Gastroesophageal sphincter (tissue), 4 donors: ENCODE results near the gene B3GNT2. TPM values are rescaled to one million over a fixed set of nuclear protein-coding genes. Genes with fewer than 3 reads are reported as not detected.

ENCODE experiments used
- ATAC-seq: fragments of 150-250 bp; one replicate; pipeline ENCODE4 v1.9.1; 2016; ENCODE audit warnings: mild to moderate bottlenecking, moderate library complexity
- H3K27ac ChIP-seq, 4 donors: fragments of 200-600 bp; sonication (generic) in 3 of 4; 1 replicate in 3 of 4; 2 replicates in 1 of 4; pipeline ENCODE4 v1.5.1; 2016 to 2019
- H3K27me3 ChIP-seq: fragments of 200-600 bp; sonication (generic); one replicate; pipeline ENCODE4 v1.5.1; 2019
- H3K36me3 ChIP-seq, 2 donors: fragments of 200-600 bp; sonication (generic); one replicate each; pipeline ENCODE4 v1.5.1; 2019; ENCODE audit warnings: control low read depth in 1 of 2
- H3K4me1 ChIP-seq, 3 donors: fragments of 200-600 bp; sonication (generic); 1 replicate in 2 of 3; 2 replicates in 1 of 3; pipeline ENCODE4 v1.5.1; 2016 to 2019; ENCODE audit warnings: control low read depth in 2 of 3
- H3K4me3 ChIP-seq, 2 donors: fragments of 200-600 bp; sonication (generic); one replicate each; pipeline ENCODE4 v1.5.1; 2019; ENCODE audit warnings: mild to moderate bottlenecking in 1 of 2, moderate library complexity in 1 of 2
- H3K9me3 ChIP-seq, 3 donors: fragments of 200-600 bp; sonication (generic); one replicate each; pipeline ENCODE4 v1.5.1; 2017 to 2019; ENCODE audit warnings: control low read depth in 2 of 3
- CTCF ChIP-seq, 4 experiments: fragments of 200-600 bp in 2 of 4; fragments of 450-650 bp in 2 of 4; sonication (generic) in 1 of 4; IDR thresholded peaks; one replicate each; pipeline ENCODE4 v1.5.1; 2017 to 2019; ENCODE audit warnings: antibody characterized with exemption in 4 of 4, mild to moderate bottlenecking in 2 of 4, moderate library complexity in 2 of 4
- EP300 ChIP-seq: sonication (generic); formaldehyde crosslinking; IDR thresholded peaks from one replicate; pipeline ENCODE4 v1.6.1; 2017; ENCODE audit warnings: antibody characterized with exemption, mild to moderate bottlenecking
- POLR2A ChIP-seq, 2 donors: fragments of 450-650 bp; IDR thresholded peaks; one replicate each; pipeline ENCODE4 v1.6.1; 2017; ENCODE audit warnings: antibody characterized with exemption in 2 of 2, mild to moderate bottlenecking in 2 of 2, moderate library complexity in 1 of 2
- POLR2AphosphoS5 ChIP-seq: sonication (generic); formaldehyde crosslinking; IDR thresholded peaks from one replicate; pipeline ENCODE4 v1.6.1; 2017; ENCODE audit warnings: antibody characterized with exemption
- WGBS, 2 donors: methylation state at CpG; one replicate each; pipeline ENCODE4 v1.1.5; 2018; ENCODE audit warnings: low coverage in 1 of 2; 5-methylcytosine and 5-hydroxymethylcytosine counted together
- total RNA-seq, 4 donors: library from RNA; depleted of rRNA; stranded (reverse); fragments of >200 nt; gene quantifications; one replicate each; pipeline ENCODE4 v1.1.0, GENCODE V29; 2016

B3GNT2 gene
- total RNA-seq, 4 donors from 2014 or later = 10.5 to 24.7 (median 14.1) TPM

GRCh38 chr2:62199392-62200125 is 3.6 kb downstream of the B3GNT2 start:
- no peak overlapping the region for H3K27ac ChIP-seq
- peaks cover 0 to 80% (median 8%) of the 10 kb centered on the region in 3 donors for H3K4me1 ChIP-seq
- H3K27me3 ChIP-seq = no peaks in the 10 kb centered on the region
- no peaks in the 10 kb centered on the region for H3K36me3 ChIP-seq
- no peak for ATAC-seq
- WGBS, 2 donors = 60 to 70% methylated on average over 1 of the region's 1 CpG
- H3K4me3 ChIP-seq = no peak overlapping the region
- TF ChIP-seq CTCF (IDR thresholded peaks at IDR 0.05) (no peak), POLR2AphosphoS5 (no peak), POLR2A (IDR thresholded peaks at IDR 0.05) (no peak), EP300 (no peak)
- H3K9me3 ChIP-seq = no peaks in the 10 kb centered on the region

DNA sequence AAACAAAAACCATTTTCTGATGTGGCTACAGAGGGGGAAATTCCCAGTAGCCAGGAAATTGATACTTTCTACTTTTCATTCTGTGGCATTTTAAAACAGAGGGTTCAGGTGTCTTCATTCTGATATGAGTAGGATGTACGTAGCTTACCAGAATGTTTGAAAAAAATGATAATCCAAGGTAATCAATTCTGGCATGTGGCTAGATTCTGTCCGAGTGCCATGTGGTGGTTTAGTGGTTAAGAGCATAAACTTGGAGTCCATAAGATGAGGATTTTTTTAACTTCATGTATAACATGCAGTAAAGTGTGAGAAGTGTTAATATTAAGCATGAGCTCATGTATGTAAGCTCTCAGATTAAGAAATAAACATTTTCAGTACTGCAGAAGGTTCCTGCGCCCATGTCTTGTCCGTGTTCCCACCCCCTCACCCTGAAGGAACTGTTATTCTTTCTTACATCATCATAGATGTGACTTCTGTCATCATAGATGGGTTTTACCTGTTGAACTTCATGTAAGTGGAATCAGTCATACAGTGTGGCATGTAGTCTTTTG is 4.5 kb downstream of the B3GNT2 start:
- ATAC-seq = no peak
- H3K9me3 ChIP-seq = no peaks in the 10 kb centered on the region
- WGBS, 2 donors = 83 to 92% methylated on average over 4 of the region's 4 CpGs
- no peaks in the 10 kb centered on the region for H3K36me3 ChIP-seq
- no peak overlapping the region for H3K27ac ChIP-seq
- H3K4me3 ChIP-seq = no peak overlapping the region
- no peak for TF ChIP-seq POLR2AphosphoS5
- no peak for TF ChIP-seq EP300
- TF ChIP-seq POLR2A (IDR thresholded peaks at IDR 0.05) = no peak
- TF ChIP-seq CTCF (IDR thresholded peaks at IDR 0.05) = no peak
- peaks cover 0 to 79% (median 8%) of the 10 kb centered on the region in 3 donors for H3K4me1 ChIP-seq
- no peaks in the 10 kb centered on the region for H3K27me3 ChIP-seq

- ATAC-seq = no peak
- peaks cover 0 to 80% (median 8%) of the 10 kb centered on the region in 3 donors for H3K4me1 ChIP-seq
- H3K4me3 ChIP-seq = no peak overlapping the region
- 76 to 79% methylated on average over 3 of the region's 3 CpGs for WGBS, 2 donors
- no peaks in the 10 kb centered on the region for H3K36me3 ChIP-seq
- no peaks in the 10 kb centered on the region for H3K27me3 ChIP-seq
- TF ChIP-seq CTCF (IDR thresholded peaks at IDR 0.05) (no peak), EP300 (no peak), POLR2AphosphoS5 (no peak), POLR2A (IDR thresholded peaks at IDR 0.05) (no peak)
- H3K9me3 ChIP-seq = no peaks in the 10 kb centered on the region
- no peak overlapping the region for H3K27ac ChIP-seq
These were observed 5.0 kb downstream of the B3GNT2 start for GRCh38 chr2:62200868-62201267.

DNA sequence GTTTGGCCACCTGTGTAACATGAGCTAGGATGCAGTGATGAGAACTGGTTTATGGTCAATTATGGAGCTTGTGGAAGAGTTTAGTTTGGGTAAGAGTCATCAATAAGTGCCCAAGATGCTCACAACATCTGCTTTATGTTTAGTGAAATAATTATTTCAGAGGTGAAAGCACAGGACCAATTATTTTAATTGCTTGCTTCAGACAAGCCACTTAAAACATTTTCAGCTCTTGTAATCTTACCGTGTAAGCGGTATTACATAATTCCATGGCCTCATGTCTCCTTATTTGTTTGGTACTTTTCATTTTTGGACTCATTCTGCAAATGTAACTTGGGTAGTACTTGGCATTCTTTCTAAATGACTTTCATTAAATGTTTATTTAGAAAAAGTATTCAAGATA is 5.4 kb downstream of the B3GNT2 start:
- Histone ChIP-seq H3K27me3 (no peaks in the 10 kb centered on the region), H3K27ac (no peak overlapping the region), H3K9me3 (no peaks in the 10 kb centered on the region), H3K4me3 (no peak overlapping the region), H3K36me3 (no peaks in the 10 kb centered on the region), H3K4me1 (peaks cover 0 to 83% (median 8%) of the 10 kb centered on the region in 3 donors)
- no peak for TF ChIP-seq POLR2AphosphoS5
- no peak for TF ChIP-seq EP300
- no peak for TF ChIP-seq CTCF (IDR thresholded peaks at IDR 0.05)
- TF ChIP-seq POLR2A (IDR thresholded peaks at IDR 0.05) = no peak
- WGBS, 2 donors = 47 to 87% methylated on average over 2 of the region's 2 CpGs
- no peak for ATAC-seq
